ENCODE results near the gene OR10AD1. TPM values are rescaled to one million over a fixed set of nuclear protein-coding genes. Genes with fewer than 3 reads are reported as not detected.

The OR10AD1 gene
- total and polyA plus RNA-seq, 10 of the 15 experiments (the other 5 are each of a cell fraction or from before 2014, with no cell fraction given) = 0.04 to 0.12 TPM; not detected in 8

DNA sequence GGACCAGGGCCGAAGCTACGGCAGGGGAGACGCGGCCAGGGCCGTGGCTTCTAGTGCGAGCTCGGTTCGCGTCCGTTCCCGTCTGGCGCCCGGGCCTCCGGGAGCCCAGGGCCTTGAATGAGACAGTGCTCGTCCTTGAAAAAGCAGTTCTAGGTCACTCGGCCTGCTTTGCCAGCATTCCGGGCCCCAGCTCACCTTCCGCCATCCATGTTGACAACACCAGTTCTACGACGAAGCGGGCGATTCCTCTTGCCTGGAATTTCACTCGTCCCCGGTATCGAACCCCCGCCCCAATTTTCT lies 4.5 kb downstream of the OR10AD1 start (continued):
- TF ChIP-seq, protein P1, sequence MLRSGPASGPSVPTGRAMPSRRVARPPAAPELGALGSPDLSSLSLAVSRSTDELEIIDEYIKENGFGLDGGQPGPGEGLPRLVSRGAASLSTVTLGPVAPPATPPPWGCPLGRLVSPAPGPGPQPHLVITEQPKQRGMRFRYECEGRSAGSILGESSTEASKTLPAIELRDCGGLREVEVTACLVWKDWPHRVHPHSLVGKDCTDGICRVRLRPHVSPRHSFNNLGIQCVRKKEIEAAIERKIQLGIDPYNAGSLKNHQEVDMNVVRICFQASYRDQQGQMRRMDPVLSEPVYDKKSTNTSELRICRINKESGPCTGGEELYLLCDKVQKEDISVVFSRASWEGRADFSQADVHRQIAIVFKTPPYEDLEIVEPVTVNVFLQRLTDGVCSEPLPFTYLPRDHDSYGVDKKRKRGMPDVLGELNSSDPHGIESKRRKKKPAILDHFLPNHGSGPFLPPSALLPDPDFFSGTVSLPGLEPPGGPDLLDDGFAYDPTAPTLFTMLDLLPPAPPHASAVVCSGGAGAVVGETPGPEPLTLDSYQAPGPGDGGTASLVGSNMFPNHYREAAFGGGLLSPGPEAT (IDR thresholded peaks at IDR 0.05; ENCODE audit: low read depth) = 0 out of 2 replicates have a peak, but pooled peaks have one; percentile 2
- TF ChIP-seq CBFB (IDR thresholded peaks at IDR 0.05; ENCODE audit: low read depth) (no peak), NR2F1 (conservative IDR thresholded peaks at IDR 0.05) (no peak)

DNA sequence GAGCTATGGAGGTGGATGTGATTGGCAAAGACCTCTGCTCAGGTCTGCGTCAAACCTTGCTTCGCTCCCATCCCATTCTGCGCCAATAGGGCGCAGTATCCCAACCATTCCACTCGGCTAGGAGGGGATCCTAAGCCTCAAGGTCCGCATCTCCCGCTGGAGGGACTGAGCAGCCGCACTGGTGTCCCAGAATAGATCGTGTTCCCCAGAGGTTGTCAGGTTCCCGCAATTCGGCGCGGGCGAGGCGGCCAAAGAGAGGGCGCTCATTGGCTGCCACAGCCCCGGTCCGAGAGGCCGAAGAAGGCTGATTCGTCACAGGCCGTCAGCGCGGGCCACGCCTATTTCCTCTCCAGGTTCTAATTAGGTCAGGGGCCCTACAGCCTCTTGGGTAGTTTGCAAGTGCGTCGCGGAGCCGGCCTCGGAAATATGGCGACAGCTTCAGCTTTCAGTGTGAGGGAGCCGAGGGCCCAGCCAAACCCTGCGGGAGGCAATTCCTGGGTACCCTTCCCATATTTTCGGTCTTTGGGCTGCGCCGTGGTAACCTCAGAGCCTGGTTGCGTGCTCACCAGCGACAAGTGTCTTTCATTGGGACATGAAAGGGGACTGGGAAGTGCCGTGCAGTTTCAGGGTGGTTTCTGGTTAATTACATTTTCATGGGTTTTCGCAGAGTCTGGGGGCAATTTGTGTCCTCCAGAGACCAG lies 5.0 kb downstream of the OR10AD1 start:
- peak overlapping the region; percentile 99 for H3K27ac ChIP-seq (ENCODE audit: control insufficient read depth, insufficient read depth)
- in situ Hi-C loops (cut with MboI) = no loop called here
- H3K9ac ChIP-seq (ENCODE audit: control insufficient read depth, insufficient read depth, low read length) = peak overlapping the region; percentile 100
- DNase-seq (ENCODE audit: low read depth, low spot score) = peak; percentile 80
- H2AFZ ChIP-seq (ENCODE audit: control insufficient read depth, low read depth, low read length) = peak overlapping the region; percentile 100
- H3K4me3 ChIP-seq = peak overlapping the region; percentile 86
- H4K20me1 ChIP-seq (ENCODE audit: control insufficient read depth, insufficient read depth) = no peaks in the 10 kb centered on the region
- 0 out of 2 replicates have a peak, but pooled peaks cover 3% of the 10 kb centered on the region for H3K4me1 ChIP-seq (ENCODE audit: control insufficient read depth, insufficient read depth, low read length)
- peak; percentile 99 for ATAC-seq
- peaks cover 13% of the 10 kb centered on the region for H3K79me2 ChIP-seq (ENCODE audit: control insufficient read depth, insufficient read depth, low read length)
- CTCF ChIA-PET = interaction anchor here (0.7 to 3.4 kb wide), 26 partner anchors 9 to 596 kb away, joined by 3 to 28 read pairs (median 4); partner anchors contain the start of genes ASB8 and CCDC184
- no peaks in the 10 kb centered on the region for H3K36me3 ChIP-seq (ENCODE audit: control insufficient read depth in 2 of 2, insufficient read depth in 2 of 2, low read length in 1 of 2)
- peak; percentile 94 for FAIRE-seq
- H3K4me2 ChIP-seq (ENCODE audit: control insufficient read depth, insufficient read depth) = peak overlapping the region; percentile 99
- BruUV-seq (replicated peaks) = no TSS peak
- WGBS (ENCODE audit: insufficient coverage, insufficient replicate concordance, low lambda C conversion rate, missing lambda C conversion rate) = 1% methylated on average over 38 of the region's 39 CpGs
- H3K9me3 ChIP-seq (replicated peaks; ENCODE audit: control insufficient read depth, insufficient read depth, low read length) = peaks cover 1% of the 10 kb centered on the region; the same call in 1 of the 3 replicates
- POLR2A ChIA-PET = interaction anchor here (0.6 to 1.7 kb wide), 5 partner anchors 14 to 1924 kb away, joined by 3 to 8 read pairs (median 6); partner anchors contain the start of genes ASB8 and SENP1
- RAD21 ChIA-PET (ENCODE audit: unreplicated experiment) = interaction anchor here (1.4 to 2.0 kb wide), 5 partner anchors 9 to 420 kb away, joined by 4 to 10 read pairs (median 5); partner anchors contain the start of genes SENP1 and VDR
- intact Hi-C loops (cut with micrococcal nuclease; ENCODE audit: unreplicated experiment) = loop anchor here (10.0 kb wide), 1 partner anchor 157 kb away; the partner anchor contains the start of gene ZNF641
- SMC1A ChIA-PET (ENCODE audit: uncharacterized antibody, unreplicated experiment) = interaction anchor here (0.6 to 2.1 kb wide), 9 partner anchors 9 to 552 kb away, joined by 3 to 6 read pairs (median 3); partner anchors contain the start of gene CCDC184
- no peaks in the 10 kb centered on the region for H3K27me3 ChIP-seq (replicated peaks in 1 of 2; ENCODE audit: control insufficient read depth in 2 of 2, insufficient read depth in 2 of 2, low read length in 1 of 2)
- TF ChIP-seq, protein P2, sequence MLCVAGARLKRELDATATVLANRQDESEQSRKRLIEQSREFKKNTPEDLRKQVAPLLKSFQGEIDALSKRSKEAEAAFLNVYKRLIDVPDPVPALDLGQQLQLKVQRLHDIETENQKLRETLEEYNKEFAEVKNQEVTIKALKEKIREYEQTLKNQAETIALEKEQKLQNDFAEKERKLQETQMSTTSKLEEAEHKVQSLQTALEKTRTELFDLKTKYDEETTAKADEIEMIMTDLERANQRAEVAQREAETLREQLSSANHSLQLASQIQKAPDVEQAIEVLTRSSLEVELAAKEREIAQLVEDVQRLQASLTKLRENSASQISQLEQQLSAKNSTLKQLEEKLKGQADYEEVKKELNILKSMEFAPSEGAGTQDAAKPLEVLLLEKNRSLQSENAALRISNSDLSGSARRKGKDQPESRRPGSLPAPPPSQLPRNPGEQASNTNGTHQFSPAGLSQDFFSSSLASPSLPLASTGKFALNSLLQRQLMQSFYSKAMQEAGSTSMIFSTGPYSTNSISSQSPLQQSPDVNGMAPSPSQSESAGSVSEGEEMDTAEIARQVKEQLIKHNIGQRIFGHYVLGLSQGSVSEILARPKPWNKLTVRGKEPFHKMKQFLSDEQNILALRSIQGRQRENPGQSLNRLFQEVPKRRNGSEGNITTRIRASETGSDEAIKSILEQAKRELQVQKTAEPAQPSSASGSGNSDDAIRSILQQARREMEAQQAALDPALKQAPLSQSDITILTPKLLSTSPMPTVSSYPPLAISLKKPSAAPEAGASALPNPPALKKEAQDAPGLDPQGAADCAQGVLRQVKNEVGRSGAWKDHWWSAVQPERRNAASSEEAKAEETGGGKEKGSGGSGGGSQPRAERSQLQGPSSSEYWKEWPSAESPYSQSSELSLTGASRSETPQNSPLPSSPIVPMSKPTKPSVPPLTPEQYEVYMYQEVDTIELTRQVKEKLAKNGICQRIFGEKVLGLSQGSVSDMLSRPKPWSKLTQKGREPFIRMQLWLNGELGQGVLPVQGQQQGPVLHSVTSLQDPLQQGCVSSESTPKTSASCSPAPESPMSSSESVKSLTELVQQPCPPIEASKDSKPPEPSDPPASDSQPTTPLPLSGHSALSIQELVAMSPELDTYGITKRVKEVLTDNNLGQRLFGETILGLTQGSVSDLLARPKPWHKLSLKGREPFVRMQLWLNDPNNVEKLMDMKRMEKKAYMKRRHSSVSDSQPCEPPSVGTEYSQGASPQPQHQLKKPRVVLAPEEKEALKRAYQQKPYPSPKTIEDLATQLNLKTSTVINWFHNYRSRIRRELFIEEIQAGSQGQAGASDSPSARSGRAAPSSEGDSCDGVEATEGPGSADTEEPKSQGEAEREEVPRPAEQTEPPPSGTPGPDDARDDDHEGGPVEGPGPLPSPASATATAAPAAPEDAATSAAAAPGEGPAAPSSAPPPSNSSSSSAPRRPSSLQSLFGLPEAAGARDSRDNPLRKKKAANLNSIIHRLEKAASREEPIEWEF (IDR thresholded peaks at IDR 0.05; ENCODE audit: insufficient replicate concordance, low read depth, low read length) = no peak
- TF ChIP-seq DPF2 (IDR thresholded peaks at IDR 0.05) (0 out of 2 replicates have a peak, but pooled peaks have one; percentile 11), TARDBP (IDR thresholded peaks at IDR 0.05; ENCODE audit: borderline replicate concordance) (no peak), KLF5 (IDR thresholded peaks at IDR 0.05; ENCODE audit: partially characterized antibody) (peak; percentile 75), TCF12 (IDR thresholded peaks at IDR 0.05; ENCODE audit: low read depth, low read length) (0 out of 2 replicates have a peak, but pooled peaks have one; percentile 2), CREB1 (IDR thresholded peaks at IDR 0.05; ENCODE audit: low read depth) (peak; percentile 91), NFXL1 (IDR thresholded peaks at IDR 0.05; ENCODE audit: borderline replicate concordance) (no peak)
- TF ChIP-seq, protein P3, sequence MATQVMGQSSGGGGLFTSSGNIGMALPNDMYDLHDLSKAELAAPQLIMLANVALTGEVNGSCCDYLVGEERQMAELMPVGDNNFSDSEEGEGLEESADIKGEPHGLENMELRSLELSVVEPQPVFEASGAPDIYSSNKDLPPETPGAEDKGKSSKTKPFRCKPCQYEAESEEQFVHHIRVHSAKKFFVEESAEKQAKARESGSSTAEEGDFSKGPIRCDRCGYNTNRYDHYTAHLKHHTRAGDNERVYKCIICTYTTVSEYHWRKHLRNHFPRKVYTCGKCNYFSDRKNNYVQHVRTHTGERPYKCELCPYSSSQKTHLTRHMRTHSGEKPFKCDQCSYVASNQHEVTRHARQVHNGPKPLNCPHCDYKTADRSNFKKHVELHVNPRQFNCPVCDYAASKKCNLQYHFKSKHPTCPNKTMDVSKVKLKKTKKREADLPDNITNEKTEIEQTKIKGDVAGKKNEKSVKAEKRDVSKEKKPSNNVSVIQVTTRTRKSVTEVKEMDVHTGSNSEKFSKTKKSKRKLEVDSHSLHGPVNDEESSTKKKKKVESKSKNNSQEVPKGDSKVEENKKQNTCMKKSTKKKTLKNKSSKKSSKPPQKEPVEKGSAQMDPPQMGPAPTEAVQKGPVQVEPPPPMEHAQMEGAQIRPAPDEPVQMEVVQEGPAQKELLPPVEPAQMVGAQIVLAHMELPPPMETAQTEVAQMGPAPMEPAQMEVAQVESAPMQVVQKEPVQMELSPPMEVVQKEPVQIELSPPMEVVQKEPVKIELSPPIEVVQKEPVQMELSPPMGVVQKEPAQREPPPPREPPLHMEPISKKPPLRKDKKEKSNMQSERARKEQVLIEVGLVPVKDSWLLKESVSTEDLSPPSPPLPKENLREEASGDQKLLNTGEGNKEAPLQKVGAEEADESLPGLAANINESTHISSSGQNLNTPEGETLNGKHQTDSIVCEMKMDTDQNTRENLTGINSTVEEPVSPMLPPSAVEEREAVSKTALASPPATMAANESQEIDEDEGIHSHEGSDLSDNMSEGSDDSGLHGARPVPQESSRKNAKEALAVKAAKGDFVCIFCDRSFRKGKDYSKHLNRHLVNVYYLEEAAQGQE (IDR thresholded peaks at IDR 0.05; ENCODE audit: low read depth, low read length) = no peak
